DMS153 treated with DMSO at 0.1 percent for 48 hours (cell line): Measurements from ENCODE around the gene GAK.

Experiments used
- DNase-seq: peaks from one replicate; lab custom pipeline; 2025; ENCODE audit not compliant: unreplicated experiment; lab: John Stamatoyannopoulos, UW

GAK gene

GRCh38 chr4:891747-892146 is 40.4 kb downstream of the GAK start:
- no peak for DNase-seq

DNA sequence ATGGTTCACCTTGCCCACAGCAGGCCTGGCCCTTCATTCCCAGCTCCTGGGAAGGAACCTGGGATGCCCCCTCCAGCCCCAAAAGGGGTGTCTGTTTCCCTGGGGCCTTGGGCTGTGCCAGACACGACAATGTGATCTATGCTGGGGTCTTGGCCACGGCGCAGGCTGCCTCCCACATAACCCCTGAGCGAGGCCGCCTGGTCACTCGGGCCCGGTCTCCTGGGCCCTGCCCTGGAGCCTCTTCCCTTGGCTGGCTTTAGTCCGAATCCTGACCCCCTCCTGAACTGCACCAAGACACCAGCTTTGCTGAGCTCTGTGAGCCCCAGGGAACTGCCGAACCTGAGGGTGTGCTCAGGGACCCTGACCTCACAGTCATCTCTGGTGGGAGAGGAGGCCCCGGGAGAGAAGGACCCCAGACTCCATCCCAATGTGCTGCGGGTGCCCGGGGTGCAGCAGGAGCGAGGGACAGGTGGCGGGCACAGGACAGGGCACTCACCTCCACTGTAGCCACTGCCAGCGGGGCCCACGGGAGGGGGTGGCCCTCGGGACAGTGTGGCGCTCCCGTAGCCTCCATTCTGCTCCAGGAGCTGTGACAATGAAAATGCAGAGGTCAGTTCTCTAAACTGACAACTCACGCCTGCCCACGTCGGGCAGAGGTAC is 42.0 kb downstream of the GAK start:
- DNase-seq = no peak

DNA sequence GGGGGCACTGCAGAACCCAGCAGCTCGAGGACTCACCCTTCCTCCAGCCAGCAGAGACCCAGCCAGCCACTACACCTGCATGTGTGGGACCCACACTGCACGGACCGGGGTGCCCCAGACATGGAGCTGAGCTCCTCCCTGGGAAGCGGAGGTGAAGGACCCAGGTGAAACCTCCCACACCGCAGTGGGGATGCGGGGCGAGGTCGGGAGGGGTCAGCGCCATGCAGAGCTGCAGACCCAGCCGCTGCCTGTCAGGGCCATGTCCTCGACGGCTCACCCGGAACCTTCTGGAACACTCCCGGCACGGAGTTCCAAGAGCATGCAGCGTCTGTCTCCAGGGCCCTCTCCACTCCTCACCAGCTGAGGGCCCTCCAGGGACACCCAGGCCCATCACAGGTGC is 42.6 kb downstream of the GAK start:
- no peak for DNase-seq

GRCh38 chr4:888029-888428 is 44.1 kb downstream of the GAK start:
- no peak for DNase-seq

DNA sequence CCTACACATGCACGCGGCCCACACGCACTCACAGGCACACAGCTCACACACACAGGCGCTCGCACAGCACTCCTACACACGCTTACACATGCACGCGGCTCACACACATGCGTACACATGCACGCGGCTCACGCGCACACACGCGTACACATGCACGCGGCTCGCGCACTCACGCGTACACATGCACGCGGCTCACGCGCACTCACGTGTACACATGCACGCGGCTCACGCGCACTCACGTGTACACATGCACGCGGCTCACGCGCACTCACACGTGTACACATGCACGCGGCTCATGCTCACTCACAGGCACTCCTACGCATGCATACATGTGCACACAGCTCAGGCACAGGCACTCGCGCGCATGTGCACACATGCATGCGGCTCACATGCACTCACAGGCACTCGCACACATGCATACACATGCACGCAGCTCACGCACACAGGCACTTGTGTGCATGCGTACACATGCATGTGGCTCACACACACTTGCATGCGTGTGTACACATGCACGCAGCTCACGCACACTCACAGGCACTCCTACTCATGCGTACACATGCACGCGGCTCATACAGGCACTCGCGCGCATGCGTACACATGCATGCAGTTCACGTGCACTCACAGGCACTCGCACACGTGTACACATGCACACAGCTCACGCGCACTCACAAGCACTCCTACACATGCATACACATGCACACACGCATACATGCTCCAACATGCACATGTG is 44.9 kb downstream of the GAK start:
- no peak for DNase-seq

- DNase-seq = no peak
Measured at GRCh38 chr4:886244-886643, 45.9 kb downstream of the GAK start.

DNA sequence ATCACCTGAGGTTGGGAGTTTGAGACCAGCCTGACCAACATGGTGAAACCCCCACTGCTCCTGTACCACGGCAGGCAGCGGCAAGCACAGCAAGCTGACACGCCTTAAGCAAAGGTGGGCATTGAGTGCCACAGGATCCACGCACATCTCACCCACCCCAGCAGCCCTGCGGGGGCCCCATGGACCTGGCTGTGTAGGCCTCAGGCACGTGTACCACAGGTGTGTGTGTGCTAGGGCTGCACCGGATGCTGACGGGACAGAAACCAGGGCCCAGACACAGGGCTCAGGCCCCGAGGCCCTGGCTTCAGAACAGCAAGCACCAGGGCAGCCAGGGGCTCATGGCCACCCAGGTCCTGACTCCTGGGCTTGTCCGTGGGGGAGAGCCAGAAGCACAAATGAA is 46.8 kb downstream of the GAK start:
- DNase-seq = no peak

DNA sequence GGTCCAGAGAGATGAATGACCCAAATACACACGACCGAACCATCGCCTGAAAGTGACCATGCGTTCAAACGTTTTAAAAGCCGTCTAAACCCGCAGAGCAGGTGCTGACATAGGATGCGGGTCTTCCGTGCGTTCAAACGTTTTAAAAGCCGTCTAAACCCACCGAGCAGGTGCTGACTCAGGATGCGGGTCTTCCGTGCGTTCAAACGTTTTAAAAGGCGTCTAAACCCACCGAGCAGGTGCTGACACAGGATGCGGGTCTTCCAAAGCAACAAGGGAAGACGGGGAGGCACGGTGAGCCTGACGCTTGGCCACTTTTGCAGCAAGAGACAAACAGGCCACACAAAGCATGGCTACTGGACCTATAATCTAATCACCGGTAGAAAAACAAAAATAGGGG is 47.2 kb downstream of the GAK start:
- DNase-seq = no peak

DNA sequence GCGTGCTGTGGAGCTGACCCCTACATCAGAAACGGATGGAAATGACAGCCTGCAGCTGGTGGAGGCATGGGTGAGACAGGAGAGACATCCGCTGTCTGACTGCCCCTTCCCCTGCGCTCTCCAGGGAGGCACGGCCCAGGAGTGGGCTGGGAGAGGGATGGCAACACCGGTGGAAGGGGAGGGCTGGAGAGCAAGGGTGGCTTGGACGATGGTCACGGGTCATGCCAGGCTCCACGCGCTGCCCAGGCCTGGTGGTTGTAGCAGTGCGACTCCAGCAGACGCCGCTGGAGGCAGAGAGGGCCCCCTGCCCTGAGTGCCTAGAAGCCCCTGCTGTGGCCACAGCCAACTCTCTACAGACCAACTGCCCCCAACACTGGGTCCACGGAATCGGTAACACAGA is 47.9 kb downstream of the GAK start:
- DNase-seq = no peak

DNA sequence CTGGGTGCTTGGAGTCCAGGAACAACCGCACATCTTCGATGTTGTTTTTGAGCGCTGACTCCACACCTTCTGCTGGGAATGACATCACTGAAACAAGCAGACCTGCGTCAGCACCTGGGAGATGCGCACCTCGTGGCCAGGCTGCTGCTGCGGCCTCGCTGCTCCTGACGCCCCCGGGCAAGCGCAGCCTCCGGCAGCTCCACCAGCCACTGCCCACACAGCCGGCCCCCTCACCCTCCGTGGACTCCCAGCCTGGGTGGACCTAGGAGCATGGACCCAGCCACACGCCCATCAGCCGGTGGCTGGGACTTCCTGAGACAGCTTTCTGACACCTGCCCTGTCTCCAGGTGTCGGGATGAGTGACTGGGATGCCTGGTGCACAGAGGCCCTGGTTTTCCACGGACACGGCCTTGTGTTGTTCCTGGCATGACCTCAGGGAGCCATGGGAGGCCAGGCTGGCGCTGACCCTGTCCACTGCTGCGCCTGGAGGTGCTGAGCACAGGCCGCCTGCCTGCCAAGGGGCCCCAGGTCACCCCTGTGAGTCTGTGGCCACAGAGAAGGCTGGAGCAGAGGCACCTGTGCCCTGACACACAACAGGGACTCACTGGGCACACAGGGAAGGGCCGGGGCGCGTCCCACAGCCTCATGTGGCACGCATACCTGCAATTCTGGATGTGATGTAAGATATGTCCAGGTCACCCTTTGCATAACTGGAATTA is 48.6 kb downstream of the GAK start:
- no peak for DNase-seq

DNA sequence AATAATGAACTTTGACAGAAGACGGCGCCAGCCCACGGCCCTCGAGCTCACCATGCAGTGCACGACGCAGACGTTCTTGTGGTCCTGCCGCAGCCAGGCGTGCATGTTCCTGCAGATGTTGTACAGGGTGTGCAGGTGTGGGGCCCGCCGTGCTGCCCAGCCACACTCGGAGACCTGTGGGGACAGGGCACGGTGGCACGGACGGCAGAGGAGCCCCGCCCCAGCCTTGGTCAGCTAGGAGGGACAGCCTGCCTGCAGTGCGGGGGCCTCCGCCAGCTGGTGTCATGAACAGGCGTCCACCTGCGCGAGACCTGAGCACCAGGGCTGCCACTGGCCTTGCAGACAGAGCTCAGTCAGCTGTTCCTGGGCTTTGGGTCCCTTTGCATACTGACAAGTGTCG is 49.5 kb downstream of the GAK start:
- DNase-seq = no peak

- DNase-seq = no peak
Measured at GRCh38 chr4:881709-882108, 50.4 kb downstream of the GAK start.

DNA sequence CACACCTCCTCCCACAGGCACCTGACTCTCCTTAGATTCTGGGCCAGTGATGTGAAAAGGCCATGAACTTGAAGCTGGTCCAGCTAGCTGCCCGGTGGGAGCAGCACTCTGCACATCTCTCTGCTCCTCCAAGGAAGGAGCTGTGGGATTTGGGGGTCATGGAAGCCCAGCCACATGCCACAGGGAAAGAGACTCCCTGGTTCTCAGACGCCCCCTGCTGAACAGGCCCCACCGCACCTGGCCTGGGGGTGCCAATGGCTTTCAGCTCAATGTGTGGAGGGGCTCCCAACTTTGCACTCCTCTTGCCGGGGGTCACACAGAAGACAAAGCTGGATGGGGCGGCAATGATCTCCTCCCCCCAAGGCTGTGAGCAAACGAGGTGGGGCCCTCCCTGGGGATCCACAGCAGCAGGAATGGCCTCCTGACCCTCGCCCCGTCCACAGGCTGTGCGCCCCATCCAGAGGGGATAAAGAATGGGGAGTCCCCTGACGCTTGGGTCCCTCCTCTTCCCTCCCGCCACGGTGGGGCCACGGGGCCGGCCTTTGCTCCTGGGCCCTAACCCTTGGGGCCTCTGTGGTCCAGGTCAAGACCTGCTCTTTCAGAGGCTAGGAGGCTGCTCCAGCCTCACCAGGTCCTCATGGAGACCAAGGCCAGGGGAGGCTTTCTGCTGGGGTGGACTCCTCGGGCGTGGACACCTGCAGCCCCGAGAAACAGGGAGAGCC is 51.3 kb downstream of the GAK start:
- DNase-seq = no peak

- DNase-seq = no peak
Measured at GRCh38 chr4:879729-880077, 52.4 kb downstream of the GAK start.

GRCh38 chr4:878796-879728 is 53.1 kb downstream of the GAK start:
- no peak for DNase-seq

DNA sequence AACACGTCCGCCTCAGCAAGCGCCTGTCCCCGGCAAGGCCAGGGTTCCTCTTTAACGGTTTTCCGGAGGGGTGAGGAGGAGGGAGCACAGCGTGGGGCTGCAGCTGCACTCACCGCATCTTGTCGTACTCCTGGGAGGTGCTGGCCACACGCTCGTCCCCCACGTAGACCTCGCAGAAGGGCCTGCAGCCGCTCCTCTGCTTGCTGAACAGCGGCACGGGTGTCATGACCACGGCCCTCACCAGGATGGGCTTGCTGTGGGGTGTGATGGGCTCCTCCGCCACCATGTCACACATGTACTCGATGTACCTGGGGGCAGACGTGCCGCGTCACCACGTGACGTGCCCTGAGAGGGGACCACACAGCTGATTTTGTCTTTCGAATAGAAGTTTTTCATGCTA is 54.6 kb downstream of the GAK start:
- DNase-seq = no peak

DNA sequence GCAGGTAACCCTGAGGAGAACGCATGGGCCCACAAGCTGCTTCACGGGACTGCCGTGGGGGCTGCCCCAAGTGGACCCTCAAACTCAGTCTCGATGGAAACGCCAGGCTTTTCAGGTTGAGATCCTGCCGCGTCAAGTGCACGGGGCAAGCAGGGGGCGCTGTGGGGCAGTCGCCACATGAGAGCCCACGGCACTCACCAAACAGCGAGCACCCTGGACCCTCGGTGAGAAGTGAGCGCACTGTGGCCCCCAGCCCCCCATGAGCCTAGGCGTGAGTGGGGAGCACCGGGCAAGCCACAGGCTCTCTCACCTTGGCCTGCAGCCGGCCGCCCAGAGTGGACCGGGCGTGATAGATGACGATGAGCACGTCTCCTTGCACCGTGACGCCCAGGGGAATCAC is 55.3 kb downstream of the GAK start:
- DNase-seq = no peak

GRCh38 chr4:875818-876423 is 56.2 kb downstream of the GAK start:
- no peak for DNase-seq

GRCh38 chr4:874971-875817 is 56.9 kb downstream of the GAK start:
- DNase-seq = no peak
